ENCODE measurements around the gene MBD5.
"Not testable (repeated sequence)": the region's sequence is repeated elsewhere in the genome, so short reads cannot be mapped to it uniquely, and the experiment has no call there.

Gene MBD5

GRCh38 chr2:148021059-148021861 is at the start of gene MBD5:
MBD5 (plus strand) TSS chr2:148021091.
- DNase-seq (ENCODE audit: low read depth in 2 of 2) = peak; percentile 19 to 33

DNA sequence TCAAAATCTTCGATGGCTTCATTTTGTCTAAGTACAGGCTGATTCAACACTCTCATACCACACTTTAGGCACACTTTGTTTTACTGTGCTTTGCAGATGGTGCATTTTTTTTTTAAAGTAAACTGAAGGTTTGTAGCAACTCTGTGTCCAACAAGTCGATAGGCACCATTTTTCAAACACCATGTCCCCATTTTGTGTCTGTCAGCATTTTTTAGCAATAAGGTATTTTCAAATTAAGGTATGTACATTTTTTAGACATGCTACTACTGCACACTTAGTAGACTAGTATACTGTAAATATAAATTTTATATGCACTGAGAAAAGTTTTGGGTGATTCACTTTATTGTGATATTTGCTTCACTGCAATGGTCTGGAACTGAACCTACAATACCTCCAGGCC is 44.8 kb upstream of the MBD5 start:
- DNase-seq (ENCODE audit: low read depth in 2 of 2) = no peak

DNA sequence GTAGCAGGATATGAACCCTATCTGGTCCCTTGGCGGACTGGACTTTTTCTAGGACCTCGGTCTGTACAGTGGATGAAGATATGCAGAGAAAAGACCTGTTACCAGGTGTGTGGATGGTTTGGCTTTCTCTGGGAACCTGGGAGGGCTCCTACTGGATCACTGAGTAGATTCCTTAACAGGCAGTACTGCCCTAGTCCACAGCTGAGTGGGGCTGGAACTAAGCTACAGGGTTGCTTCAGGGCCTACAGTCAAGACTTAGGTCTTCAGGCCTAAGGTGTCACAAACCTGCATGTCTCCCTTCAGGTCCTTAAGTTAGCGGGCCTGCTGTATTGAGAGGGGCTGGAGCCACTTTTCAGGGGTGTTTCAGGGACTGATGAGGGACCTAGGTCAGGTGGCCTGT is 43.2 kb upstream of the MBD5 start:
- DNase-seq (ENCODE audit: low read depth in 2 of 2) = no peak

DNA sequence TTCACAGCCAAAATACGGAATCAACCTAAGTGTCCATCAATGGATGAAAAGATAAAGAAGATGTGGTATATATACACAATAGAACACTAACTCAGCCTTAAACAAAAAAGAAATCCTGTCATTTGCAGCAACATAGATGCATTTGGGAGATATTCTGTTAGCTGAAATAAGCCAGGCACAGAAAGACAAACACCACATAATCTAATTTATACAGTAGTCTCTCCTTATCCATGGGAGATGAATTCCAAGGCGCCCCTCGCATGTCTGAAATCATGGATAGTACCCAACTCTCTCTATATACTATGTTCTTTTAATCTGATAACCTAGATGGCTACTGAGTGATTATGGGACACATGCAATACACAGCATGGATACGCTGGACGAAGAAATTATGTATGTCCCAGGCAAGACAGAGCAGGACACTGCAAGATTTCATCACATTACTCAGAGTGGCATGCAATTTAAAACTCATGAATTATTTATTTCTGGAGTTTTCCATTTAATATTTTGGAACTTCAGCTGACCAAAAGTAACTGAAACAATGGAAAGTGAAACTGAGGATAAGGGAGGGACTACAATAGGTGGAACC is 39.9 kb upstream of the MBD5 start:
- DNase-seq (ENCODE audit: low read depth in 2 of 2) = no peak

DNA sequence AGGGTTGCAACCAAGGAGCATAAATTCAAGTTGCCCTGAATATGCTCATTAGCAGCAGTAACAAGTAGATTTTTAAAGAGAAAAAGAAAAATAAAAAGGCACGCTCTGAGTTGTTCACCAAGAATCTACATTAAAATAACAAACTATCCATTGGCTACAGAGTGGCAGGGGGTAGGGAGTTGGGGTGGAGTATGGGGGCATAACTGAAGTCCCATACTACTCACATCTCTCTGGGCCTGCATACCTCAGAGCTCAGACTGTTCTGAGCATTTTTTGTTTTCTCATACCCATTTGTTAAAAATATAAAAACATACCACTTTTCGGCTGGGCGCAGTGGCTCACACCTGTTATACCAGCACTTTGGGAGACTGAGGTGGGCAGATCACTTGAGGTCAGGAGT is 31.8 kb upstream of the MBD5 start:
- DNase-seq (ENCODE audit: low read depth in 2 of 2) = no peak

DNA sequence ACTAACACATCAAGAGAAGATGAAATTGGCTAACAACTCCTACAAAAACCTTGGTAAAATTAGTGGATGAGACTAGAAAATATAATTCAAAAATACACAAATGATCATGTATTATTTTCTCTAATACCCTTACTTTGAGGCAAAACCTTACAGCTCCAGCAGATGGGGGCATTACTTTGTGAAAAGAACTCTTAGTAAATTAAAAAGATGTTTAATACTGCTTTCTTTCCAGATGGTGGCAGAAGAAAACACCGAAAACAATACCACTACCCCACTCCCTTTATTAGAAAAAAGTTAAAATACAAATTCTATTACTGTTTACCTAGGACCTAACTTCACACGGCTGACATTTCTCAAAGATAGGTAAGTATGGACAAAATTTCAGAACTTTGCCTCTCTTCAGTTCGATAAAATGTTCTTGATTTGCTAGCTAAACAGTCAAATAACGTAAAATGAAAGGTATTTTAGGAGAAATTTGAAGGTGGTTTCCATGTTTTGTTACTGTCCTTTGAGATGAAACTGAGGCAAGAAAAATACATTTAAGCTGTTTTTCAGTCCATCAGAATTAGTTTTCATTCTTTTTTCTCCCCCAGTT is 31.0 kb upstream of the MBD5 start:
- DNase-seq (ENCODE audit: low read depth in 2 of 2) = no peak

GRCh38 chr2:147994965-147995364 is 25.9 kb upstream of the MBD5 start:
- DNase-seq (ENCODE audit: low read depth in 2 of 2) = not testable (repeated sequence)

- DNase-seq (ENCODE audit: low read depth in 2 of 2) = no peak
Measured at GRCh38 chr2:147996828-147997227, 24.1 kb upstream of the MBD5 start.

DNA sequence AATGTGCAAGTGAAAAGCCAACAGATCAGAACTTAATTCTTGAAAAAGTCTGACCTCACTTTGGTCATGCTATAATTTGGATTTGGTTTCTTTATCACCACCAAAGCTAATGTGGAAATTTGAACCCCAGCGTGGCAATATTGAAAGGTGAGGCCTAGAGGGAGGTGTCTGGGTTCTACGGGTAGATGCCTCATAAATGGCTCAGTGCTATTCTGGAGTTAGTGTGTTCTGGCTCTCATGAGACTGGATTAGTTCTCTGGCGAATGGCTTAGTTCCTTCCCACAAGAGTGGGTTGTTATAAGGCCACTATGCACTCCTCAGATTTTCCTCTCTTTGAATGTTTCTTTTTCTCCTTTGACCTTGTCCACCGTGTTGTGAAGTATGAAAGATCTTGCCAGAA is 22.7 kb upstream of the MBD5 start:
- DNase-seq (ENCODE audit: low read depth in 2 of 2) = no peak

DNA sequence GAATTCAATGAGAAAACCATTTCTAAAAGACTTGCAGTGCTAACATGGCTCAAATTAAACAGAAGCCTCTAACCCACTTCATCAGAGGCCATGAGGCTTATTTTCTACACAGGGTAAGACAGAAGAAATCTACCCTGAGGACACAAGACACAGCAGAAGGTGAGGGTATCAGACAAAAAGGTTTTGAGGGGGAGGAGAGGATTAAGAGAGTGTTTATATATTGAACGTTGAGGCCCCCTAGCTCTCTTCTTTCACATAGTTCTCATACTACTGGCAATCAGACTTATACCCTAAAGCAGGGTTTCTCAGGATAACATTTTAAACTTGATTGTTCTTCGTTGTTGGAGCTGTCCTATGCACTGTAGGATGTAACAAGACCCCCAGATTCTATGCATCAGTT is 21.8 kb upstream of the MBD5 start:
- DNase-seq (ENCODE audit: low read depth in 2 of 2) = no peak

DNA sequence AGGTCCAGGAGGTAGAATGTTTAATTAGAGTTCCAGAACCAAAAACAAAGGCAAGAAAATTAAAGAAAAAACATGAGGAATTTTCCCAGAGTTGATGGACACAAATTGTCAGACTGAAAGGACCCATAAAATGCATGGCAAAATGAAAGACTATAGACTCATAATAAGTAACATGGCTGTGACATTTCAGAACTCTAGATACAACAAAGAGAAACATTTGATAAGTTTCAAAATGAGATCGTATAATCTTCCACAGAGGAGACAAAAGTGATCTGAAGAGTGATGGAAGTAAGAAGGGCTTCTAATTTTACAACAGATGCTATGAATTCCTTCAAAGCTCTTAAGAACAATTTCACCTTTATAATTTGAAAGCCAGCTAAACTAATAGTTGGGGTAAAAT is 20.8 kb upstream of the MBD5 start:
- no peak for DNase-seq (ENCODE audit: low read depth in 2 of 2)

DNA sequence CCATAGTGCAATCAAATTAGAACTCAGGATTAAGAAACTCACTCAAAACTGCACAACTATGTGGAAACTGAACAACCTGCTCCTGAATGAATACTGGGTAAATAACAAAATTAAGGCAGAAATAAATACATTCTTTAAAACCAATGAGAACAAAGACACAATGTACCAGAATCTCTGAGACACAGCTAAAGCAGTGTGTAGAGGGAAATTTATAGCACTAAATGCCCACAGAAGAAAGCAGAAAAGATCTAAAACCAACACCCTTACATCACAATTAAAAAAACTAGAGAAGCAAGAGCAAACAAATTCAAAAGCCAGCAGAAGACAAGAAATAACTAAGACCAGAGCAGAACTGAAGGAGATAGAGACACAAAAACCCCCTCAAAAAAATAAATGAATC is 18.5 kb upstream of the MBD5 start:
- DNase-seq (ENCODE audit: low read depth in 2 of 2) = not testable (repeated sequence)

DNA sequence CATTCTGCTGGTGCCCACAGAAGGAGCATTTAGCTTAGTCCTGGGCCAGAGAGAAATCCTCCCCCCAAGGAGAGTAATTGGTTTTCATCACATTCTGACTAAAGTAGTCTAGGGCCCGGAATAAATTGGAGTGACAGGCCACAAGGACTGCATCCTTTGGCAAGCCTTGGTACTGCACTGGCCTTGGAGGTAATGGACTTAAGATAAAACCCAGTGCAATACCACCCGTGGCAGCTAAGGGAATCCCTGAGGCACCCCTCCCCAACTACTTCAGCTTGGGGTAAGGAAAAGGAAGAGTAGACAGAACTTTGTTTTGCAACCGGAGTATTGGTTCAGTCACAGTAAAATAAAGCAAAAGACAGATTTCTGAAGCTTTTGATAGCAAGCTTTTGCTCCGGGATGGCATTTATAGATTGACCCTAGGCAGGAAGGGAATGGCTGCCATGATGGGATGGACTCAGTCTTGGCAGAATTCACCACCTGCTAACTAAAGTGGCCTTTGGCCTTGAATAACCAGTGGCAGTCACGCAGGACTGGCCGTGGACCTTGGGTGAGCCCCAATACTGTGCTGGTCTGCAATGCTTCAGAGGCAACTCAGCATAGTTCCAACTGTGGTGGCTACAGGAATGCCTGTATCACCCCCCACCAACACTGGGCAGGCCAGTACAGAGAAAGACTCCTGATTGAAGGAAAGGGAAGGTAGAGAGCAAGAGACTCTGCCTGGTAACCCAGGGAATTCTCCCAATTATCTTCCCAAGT is 14.5 kb upstream of the MBD5 start:
- no peak for DNase-seq (ENCODE audit: low read depth in 2 of 2)

GRCh38 chr2:148007219-148007900 is 13.5 kb upstream of the MBD5 start:
- no peak for DNase-seq (ENCODE audit: low read depth in 2 of 2)

- DNase-seq (ENCODE audit: low read depth in 2 of 2) = not testable (repeated sequence)
Measured at GRCh38 chr2:148008411-148008810, 12.5 kb upstream of the MBD5 start.

DNA sequence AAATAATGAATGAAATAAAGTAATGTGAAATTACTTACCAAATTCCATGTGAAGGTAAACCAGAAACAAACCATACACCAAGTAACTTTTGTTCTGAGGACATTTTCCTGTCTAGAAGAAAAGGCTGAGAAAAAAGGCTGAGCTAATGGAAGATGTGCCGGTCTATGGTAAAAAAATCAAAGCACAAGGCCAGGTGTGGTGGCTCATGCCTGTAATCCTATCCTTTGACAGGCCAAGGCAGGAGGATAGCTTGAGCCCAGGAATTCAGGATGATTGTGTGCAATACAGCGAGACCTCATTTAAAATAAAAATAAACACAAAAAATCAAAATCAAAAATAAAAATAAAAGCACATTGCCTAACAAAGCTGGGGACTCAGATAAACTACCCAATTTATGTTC is 7.0 kb upstream of the MBD5 start:
- DNase-seq (ENCODE audit: low read depth in 2 of 2) = no peak

- DNase-seq (ENCODE audit: low read depth in 2 of 2) = no peak
Measured at GRCh38 chr2:148014616-148015015, 6.3 kb upstream of the MBD5 start.

DNA sequence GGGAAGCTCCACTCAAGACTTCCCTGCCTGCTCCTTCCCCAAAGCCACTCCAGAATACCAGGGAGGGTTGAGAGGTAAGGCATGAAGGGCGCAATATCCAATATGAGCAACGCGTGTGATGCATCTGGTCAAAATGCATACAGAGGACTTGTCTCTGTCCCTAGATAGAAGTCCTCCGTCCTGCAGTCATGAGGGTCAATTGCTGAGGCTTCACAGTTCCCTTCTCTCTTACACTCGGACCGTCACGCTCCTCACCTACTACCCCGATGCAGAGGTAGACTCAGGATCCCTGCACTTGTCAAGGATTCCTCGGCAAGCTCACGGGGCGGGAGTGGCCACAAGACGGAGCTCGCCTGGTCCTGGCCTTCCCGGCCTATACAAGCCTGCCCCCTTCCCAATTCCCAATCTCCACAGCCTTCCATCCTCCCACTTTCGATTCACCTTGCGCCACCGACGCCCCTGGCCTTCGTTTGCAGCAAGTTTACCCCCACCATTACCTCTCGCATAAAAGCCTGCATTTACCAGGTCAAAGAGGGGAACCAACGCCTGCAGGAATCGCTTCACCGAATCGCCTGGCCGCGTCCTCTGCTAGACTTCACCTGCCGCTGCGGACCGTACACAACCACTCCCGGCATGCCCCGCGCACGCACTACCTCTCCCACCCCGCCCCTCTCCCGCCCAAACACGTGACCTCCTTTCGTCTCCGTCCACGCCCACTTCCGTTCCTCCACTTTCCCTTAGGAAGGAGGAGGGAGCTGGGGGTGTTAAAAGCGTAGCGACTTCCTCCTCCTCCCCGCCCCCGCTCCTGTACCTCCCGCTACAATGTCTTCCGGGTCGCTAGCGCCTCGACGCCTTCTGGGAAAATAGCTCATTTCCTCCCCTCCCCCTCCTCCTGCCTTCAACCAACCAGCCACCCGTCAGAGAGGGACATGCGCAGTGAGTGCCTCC is 506 bp upstream of the MBD5 start, which contains the start of gene ORC4:
ORC4 (minus strand) TSS at position 627 of the 948 bp plus-strand sequence. CDS start 44,779 bp downstream, outside the sequence.
- DNase-seq (ENCODE audit: low read depth in 2 of 2) = peak; percentile 97 to 98

DNA sequence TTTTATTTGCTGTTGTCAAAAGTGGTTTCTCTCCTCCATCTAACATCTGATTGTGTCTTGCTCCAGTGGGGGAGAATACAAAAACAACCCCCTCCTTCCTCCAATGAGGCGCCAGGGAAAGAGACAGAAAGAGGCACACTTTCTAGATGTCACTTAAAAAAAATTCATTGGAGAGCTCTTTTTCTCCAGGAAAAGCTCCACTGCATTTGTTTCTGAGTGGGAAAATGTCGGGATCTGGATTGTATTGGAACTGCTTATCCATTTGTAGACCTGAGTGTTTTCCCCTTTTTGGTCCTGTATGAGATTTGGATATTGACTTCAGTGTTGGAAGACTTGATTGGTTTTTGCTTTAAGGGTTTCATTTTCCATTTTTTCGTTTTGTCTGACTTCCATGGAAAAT is 995 bp downstream of the MBD5 start:
- no peak for DNase-seq (ENCODE audit: low read depth in 2 of 2)

- DNase-seq (ENCODE audit: low read depth in 2 of 2) = no peak
Measured at GRCh38 chr2:148022351-148022750, 1.5 kb downstream of the MBD5 start.

GRCh38 chr2:148022882-148023281 is 2.0 kb downstream of the MBD5 start:
- DNase-seq (ENCODE audit: low read depth in 2 of 2) = no peak
